Glomerular visceral epithelial cell (primary cell): ENCODE measurements around the gene AQP10.
"Not testable (repeated sequence)": the region's sequence is repeated elsewhere in the genome, so short reads cannot be mapped to it uniquely, and the experiment has no call there.

Experiments used
- DNase-seq: peaks from one replicate; pipeline ENCODE4 v3.0.0-alpha.2; 2016; ENCODE audit errors: extremely low spot score

AQP10 gene, protein sequence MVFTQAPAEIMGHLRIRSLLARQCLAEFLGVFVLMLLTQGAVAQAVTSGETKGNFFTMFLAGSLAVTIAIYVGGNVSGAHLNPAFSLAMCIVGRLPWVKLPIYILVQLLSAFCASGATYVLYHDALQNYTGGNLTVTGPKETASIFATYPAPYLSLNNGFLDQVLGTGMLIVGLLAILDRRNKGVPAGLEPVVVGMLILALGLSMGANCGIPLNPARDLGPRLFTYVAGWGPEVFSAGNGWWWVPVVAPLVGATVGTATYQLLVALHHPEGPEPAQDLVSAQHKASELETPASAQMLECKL

DNA sequence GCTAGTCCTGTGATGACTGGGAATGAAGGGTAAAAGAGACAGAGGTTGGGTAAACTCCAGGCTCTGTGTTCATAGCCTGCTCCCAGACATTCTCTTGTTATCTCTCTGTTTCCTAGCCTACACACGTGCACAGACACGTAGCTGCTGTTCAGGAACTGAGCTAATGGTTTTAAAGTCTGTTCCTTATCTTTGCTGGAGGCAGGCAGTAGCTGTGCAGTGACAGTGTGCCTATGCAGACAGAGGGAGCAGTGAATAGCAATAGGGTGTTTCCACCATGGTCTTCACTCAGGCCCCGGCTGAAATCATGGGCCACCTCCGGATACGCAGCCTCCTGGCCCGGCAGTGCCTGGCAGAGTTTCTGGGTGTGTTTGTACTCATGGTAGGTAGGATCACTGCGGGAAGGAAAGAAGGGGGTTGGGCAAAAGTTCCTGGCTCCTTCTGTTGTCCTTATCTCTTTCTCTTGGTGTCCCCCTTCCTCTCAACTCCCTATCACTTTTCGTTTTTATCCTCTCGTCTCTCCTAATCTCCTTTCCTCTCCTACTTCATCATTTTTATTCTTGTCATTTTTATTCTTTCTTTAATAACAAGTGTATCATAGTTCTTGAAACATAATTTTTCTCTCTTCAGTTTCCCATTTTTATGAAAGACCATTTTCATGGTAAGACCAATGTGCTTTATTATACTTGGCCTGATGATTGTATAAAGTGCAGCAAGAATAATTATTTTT, at the start of gene AQP10:
TSS of gene AQP10 (plus strand) at position 212 of the 727 bp plus-strand sequence. CDS start at position 275, 63 bp downstream.
- DNase-seq, result no peak

DNA sequence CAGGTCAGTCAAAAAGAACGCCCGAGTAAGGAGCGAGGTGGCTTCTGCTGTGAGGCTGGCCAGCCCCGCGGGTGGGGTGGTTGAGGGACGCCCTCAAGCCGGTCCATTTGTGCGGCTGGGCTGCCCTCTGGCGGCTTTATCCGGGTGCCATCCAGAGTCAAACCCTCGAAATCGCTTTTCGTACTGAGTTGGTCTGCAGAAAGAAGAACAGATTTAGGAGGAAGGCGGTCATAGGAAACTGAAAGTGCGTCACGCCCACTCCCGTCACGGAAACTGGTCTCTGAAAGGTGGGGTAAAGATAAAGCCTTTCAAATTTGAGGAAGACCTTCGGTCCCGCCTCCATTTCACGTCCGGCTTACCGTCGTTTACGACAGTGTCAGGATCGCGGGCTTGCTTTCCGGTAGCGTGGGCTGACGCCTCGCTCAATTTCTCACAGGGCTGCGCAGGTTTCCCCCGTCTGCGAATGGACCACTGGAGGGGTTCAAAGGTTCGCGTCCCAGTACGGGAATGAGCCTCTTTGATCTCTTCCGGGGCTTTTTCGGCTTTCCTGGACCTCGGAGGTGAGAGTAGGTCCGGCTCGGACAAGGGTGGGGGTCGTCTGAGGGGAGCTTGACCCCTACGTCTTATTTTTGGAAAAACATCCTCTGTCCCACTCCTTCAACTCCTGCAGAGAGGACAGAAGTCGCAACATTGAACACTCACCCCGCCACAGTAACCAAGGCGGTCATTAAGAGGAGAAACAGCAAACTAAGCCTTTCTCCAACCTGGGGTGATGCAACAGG, 48.5 kb upstream of the AQP10 start, which contains the start of gene HAX1:
TSS of gene HAX1 (plus strand) at position 413 of the 782 bp plus-strand sequence. CDS start at position 508, 95 bp downstream.
- peak; percentile 98 for DNase-seq

DNA sequence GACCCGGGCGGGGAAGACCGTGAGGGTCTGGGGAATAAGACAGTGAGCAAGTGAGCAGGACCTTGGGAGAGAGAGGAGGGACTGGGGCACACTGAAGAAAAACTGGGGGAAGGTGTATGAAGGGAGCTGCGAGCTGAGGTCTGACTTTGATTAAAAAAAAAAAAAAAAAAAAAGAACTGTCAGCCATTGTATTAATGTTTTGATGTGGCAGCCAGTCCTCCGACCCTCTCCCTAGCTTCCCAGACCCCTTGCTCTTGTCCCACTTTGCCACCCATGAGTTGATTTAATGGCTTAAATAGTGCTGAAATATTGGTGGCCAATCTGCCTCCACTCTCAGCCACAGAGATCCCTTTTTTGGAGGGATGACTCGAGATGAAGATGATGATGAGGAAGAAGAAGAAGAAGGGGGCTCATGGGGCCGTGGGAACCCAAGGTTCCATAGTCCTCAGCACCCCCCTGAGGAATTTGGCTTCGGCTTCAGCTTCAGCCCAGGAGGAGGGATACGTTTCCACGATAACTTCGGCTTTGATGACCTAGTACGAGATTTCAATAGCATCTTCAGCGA, 47.8 kb upstream of the AQP10 start:
- no peak for DNase-seq

DNA sequence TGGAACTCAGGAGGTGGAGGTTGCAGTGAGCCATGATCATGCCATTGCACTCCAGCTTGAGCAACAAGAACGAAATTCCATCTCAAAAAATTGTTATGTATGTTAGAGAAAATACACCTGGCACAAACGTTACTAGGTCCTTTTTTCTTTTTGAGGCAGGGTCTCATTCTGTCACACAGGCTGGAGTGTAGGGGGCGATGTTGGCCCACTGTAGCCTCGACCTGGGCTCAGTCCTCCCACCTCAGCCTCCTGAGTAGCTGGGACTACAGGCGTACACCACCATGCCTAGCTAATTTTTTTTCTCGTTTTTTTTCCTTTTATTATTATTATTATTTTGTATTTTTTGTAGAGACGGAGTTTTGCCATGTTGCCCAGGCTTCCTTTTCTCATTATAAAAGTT, 44.1 kb upstream of the AQP10 start:
- no peak for DNase-seq

DNA sequence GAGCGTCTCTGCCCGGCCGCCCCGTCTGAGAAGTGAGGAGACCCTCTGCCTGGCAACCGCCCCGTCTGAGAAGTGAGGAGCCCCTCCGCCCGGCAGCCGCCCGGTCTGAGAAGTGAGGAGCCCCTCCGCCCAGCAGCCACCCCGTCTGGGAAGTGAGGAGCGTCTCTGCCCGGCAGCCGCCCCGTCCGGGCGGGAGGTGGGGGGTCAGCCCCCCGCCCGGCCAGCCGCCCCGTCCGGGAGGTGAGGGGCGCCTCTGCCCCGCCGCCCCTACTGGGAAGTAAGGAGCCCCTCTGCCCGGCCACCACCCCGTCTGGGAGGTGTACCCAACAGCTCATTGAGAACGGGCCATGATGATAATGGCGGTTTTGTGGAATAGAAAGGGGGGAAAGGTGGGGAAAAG, 33.3 kb upstream of the AQP10 start:
- DNase-seq, result not testable (repeated sequence)

DNA sequence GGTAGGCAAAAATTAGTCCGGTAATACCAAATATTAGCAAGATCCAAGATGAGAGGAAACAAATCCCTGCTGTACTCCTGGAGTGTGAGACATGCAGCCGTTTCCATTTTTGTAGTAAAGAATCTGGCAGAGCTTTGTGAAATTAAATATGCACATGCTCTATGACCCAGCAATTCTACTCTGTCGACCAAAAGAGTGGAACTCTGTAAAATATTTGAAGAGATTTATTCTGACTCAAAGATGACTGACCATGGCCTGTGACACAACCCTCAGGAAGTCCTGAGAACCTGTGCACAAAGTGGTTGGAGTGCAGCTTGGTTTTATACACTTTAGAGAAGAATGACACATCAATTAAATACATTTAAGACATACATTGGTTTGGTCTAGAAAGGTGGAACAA, 32.2 kb upstream of the AQP10 start:
- no peak for DNase-seq

DNA sequence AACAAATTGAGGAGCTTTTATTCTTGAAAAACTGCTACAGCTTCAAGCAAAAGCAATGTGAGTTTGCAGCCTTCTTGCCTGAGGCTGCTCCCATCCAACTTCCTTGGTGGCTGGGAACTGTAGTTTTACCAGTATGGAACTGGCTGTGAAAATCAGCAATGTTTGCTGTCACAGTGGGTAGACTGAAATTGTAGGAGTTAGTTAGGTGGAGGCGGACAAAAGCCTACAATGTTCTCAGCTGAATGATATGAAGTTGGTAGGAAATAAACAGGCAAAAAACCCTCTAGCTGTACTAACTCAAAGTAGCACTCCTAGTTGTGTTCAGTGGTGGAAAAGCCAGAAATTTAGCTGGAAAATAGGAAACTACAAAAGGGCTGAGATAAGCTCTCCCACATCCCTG, 30.0 kb upstream of the AQP10 start:
- DNase-seq, result no peak

DNA sequence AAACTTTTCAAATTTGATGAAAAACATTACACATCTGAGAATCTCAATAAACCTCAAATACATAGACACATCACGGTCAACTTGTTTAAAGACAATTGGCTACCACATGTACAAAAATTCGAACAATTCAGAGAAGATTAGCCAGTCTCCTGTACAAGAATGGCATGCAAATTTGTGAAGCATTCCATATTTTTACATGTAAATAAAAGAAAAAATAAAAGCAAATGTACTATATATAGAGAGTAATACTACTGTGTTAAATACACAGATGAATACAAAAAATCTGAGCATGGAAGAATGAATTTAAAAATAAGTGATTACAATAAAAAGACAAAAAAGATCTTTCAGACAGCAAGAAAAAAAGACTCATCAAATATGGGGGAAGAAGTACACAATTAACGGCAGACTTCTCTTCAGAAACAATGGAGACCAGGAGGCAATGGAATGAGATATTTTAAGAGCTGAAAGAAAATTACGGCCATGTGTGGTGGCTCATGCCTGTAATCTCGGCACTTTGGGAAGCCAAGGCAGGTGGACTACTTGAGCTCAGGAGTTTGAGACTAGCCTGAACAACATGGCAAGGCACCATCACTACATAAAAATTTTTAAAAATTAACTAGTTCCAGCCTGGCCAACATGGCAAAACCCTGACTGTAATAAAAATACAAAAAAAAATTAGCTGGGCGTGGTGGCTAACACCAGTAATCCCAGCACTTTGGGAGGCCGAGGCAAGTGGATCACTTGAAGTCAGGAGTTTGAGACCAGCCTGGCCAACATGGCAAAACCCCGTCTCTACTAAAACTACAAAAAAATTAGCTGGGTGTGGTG, 25.3 kb upstream of the AQP10 start:
- DNase-seq, result no peak

DNA sequence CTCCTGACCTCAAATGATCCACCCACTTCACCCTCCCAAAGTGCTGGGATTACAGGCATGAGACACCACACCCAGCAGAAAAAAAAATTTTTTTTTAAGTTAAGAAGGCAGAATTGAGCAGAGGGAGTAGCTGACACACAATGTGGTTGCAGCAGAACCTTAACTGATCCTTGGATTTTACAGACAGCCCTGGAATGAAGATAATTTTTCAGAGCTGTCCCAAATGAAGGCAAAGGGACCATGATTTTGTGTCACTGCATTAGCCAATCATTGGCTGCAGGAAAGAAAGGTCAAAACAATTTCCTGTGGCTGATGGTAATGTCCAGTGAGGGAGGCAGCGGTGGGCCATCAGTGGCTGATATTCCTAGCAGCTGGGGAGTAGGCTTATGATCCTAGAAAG, 19.3 kb upstream of the AQP10 start:
- no peak for DNase-seq

DNA sequence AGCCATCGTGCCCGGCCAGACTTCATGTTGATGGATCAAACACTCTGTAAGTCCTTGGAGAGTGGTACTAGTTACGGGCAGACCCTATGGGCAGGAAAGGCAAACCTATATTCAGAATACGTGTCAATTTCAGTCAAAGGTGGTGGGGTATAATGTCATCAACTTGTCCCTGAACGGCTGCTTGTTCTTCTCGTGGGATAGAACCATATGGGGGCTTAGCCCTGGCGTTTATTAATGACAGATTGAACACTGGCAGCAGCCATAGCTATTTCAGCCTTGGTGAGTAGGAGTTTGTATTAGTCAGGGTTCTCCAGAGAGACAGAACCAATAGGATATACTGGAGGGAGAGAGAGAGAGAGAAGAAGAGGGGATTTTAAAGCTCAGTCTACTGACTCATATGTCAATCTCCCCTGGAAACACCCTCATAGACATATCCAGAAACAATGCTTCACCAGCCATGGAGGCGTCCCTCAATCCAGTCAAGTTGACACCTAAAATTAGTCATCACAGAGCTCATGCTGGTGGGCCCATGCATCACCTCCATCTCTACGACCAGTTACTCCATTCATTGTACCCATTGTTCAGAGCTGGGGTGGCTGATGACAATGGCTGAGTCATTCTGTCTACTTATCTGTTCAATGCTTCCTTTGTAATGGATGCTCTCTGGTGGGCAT, 16.1 kb upstream of the AQP10 start:
- peak; percentile 25 for DNase-seq

DNA sequence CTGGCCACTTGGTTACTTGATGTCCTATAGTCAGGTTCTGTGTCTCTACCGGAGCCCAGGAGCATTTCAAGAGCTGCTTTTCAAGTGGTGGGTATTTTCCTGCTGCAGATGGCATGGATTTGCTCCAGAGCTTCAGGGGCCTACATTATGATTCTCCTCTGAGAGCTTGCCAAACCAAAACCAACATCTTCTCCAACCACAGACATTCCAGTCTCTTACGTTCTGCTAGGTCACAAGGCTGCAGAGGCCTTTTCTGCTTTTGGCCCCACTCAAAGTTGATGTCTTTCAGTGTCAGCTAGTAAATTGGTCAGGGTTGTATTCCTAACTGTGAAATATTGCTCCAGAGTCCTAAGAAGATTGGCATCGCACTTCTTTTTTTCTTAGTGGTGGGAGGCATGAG, 14.7 kb upstream of the AQP10 start:
- DNase-seq, result peak; percentile 75

DNA sequence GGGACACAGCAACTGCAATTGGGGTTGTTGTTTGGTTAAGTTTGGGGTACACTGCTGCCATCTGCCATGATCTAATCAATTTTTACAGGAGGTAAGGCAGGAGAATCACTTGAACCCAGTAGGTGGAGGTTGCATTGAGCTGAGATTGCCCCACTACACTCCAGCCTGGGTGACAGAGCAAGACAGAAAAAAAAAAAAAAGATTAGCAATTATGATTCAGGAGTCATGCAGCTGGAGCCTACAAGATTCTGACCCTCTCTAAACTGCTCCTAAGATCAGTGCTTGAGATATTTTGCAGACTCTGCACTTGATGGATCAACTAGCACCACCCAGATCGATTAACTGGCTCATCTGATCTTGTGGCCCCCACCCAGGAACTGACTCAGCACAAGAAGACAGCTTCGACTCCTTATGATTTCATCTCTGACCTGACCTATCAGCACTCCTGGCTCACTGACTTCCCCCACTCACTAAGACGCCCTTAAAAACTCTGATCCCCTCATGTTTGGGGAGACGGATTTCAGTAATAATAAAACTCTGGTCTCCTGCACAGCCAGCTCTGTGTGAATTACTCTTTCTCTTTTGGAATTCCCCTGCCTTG, 13.1 kb upstream of the AQP10 start:
- not testable (repeated sequence) for DNase-seq

DNA sequence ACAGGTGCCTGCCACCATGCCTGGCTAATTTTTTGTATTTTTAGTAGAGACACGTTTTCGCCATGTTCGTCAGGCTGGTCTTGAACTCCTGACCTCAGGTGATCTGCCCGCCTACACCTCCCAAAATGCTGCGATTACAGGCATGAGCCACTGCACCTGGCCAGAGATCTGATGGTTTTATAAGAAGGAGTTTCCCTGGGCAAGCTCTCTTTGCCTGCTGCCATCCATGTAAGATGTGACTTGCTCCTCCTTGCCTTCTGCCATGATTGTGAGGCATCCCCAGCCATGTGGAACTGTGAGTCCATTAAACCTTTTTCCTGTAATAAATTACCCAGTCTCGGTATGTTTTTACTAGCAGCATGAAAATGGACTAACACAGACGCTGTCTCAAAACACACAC, 11.8 kb upstream of the AQP10 start:
- DNase-seq, result not testable (repeated sequence)

DNA sequence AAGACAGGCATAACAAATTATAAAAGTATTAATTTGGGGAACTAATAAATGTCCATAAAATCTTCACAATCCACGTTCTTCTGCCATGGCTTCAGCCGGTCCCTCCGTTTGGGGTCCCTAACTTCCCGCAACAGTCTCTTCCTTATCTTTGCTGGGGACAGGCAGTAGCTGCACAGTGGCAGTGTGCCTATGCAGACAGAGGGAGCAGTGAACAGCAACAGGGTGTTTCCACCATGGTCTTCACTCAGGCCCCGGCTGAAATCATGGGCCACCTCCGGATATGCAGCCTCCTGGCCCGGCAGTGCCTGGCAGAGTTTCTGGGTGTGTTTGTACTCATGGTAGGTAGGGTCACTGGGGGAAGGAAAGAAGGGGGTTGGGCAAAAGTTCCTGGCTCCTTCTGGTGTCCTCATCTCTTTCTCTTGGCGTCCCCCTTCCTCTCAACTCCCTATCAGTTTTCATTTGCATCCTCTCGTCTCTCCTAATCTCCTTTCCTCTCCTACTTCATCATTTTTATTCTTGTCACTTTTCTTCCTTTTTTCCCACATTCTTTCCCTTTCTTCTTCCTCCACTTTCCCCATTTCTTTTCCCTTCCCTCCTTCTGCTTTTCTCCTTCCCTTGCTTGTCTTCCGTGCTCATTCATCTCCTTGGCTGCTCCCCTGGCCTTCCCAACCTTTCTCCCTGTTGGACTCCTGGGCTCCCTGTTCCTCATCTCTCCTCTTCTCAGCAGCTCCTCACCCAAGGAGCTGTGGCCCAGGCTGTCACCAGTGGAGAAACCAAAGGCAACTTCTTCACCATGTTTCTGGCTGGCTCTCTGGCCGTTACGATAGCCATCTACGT, 8.4 kb upstream of the AQP10 start:
- DNase-seq, result not testable (repeated sequence)

DNA sequence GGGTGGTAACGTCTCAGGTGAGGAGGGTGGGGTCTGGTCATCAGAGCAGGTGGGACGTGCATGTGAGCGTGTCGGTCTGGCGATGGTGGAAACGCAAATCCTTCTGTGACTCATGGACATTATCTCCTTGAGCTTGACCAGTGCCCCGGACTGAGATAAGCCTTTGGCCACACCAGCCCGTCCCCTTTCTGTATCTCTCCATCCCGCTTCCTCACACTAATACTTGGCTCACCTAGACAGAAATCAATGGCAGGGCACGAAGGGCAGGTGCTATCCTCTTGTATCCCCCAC, 7.9 kb upstream of the AQP10 start:
- no peak for DNase-seq

DNA sequence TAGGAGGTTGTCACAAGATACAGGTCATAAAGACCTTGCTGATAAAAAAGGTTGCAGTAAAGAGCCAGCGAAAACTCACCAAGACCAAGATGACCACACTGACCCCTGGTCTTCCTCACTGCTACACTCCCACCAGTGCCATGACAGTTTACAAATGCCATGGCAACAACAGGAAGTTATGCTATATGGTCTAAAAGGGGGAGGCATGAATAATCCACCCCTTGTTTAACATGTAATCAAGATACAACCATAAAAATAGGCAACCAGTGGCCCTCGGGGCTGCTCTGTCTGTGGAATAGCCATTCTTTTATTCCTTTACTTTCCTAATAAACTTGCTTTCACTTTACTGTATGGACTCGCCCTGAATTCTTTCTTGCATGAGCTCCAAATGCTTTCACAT, 6.7 kb upstream of the AQP10 start:
- DNase-seq, result not testable (repeated sequence)

DNA sequence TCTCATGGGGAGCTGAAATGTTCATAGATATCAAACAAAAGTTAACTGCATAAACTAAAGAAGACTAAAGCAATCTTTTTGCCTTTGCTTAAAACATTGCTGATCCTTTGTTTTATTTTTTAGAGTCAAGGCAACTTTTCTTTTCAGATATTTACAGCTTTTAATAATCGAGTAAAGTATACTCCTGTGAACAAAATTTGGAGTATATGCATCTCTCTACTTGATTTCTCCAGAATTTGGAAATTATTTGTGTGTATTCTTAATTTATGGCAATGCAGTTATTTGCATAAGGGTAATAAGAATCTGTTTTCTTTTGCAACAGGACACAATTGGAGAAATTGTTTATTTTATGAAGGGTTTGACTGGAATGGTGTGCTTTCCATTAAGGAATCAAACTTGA, 4.2 kb upstream of the AQP10 start:
- DNase-seq, result no peak

DNA sequence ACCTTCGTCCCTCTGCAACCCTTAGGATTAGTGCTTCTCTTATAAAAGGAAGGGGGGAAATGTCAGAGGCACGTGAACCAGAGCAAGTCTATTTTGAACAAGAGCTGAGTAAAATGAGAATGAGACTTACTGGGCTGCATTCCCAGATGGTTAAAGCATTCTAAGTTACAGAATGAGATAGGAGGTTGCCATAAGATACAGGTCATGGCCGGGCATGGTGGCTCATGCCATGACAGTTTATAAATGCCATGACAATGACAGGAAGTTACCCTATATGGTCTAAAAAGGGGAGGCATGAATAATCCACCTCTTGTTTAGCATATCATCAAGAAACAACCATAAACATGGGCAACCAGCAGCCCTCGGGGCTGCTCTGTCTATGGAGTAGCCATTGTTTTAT, 2.5 kb upstream of the AQP10 start:
- DNase-seq, result no peak

DNA sequence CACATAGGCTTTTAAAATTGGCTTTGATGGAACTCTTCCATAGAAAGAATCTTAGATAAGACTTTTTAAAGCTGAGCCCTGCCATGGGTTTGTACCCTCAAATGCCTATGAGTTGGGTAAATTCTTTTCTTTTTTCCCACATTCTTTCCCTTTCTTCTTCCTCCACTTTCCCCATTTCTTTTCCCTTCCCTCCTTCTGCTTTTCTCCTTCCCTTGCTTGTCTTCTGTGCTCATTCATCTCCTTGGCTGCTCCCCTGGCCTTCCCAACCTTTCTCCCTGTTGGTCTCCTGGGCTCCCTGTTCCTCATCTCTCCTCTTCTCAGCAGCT, 679 bp downstream of the AQP10 start:
- not testable (repeated sequence) for DNase-seq

DNA sequence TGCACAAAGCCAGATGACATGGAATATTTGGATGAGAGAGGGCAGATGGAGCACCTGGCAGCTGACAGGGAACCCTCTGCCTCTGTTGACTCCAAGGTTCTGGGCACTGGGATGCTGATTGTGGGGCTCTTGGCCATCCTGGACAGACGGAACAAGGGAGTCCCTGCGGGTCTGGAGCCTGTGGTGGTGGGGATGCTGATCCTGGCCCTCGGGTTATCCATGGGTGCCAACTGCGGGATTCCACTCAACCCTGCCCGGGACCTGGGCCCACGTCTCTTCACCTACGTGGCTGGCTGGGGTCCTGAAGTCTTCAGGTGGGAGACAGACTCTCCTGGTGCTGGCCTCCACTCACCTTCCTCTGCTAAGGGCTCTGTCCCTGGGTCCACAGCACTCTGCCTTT, 2.6 kb downstream of the AQP10 start:
- DNase-seq, result no peak
